Right renal pelvis (tissue), 4 donors: Measurements from ENCODE around the gene MANBA. TPM values are rescaled to one million over a fixed set of nuclear protein-coding genes. Genes with fewer than 3 reads are reported as not detected.
"Not testable (repeated sequence)": the region's sequence is repeated elsewhere in the genome, so short reads cannot be mapped to it uniquely, and the experiment has no call there.

ENCODE experiments used
- DNase-seq, 4 donors: peaks; one replicate each; pipeline ENCODE4 v3.0.0-alpha.2; 2013; ENCODE audit warnings: low read depth in 4 of 4, low spot score in 3 of 4, missing footprints in 1 of 4
- polyA plus RNA-seq, 4 donors: library from polyadenylated mRNA; unstranded; fragments of 120-200 nt; gene quantifications; one replicate each; pipeline ENCODE4 v1.2.1, GENCODE V29; 2013; ENCODE audit not compliant: insufficient read length in 4 of 4

Gene MANBA
- polyA plus RNA-seq, 4 donors: 20.0 to 22.4 (median 21.7) TPM

GRCh38 chr4:102764901-102765300, 4.1 kb upstream of the MANBA start:
- DNase-seq: no peak

DNA sequence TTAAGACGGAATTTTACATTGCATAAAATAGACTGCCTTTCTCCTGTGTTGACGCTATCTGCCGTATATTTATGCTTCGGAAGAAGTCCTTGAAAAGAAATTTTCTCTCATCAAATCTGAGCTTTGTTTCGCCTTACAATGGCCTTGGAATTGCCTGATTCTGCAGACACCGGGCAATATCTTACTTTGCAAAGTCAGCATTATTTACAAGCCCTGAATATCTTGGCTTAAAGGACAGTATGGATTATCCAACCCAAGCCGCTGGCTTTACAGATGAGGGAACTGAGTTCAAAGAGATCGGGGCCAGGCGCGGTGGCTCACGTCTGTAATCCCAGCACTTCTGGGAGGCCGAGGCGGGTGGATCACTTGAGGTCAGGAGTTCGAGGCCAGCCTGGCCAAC, 1.1 kb upstream of the MANBA start:
- no peak for DNase-seq

GRCh38 chr4:102761296-102761701, 531 bp upstream of the MANBA start:
- DNase-seq: peak in 2 of 4 donors; percentile 12 to 28

- DNase-seq: peak; percentile 12 to 43 (median 31)
These were observed 730 bp downstream of the MANBA start for GRCh38 chr4:102759831-102760644.

DNA sequence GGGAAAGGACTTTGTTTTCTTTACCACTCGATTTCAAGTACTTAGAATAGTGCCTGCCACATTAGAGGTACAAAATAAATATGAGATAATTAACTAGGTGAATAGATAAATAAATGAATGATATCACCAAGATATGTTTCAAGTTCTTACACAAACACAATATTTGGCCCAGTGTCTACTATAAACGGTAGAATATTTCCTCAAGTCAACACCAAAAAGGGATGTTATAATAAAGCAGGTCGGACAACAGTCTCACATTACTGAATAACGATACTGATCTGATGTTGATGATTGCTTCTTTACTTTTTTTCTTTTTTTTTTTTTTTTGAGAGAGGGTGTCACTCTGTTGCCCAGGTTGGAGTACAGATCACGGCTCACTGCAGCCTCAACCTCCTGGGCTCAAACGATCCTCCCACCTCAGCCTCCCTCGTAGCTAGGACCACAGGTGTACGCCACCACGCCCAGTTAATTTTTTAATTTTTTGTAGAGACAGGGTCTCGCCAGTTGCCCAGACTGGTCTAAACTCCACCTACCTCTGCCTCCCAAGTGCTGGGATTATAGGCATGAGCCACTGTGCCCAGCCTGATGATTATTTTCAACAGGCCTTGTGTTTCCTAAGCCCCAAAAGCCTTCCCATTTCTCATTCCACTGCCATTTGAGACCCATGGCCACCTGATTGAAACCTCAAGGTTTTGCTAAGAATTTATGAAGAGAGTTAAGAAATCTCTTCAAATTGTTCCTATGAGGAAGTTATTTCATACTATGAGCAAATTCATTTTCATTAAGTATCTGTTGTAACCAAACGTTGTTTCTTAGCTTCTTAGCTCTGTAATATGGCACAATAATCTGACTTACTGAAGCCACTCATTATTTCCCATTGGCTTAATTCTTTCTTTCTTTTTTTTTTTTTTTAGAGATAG, 2.3 kb downstream of the MANBA start:
- no peak for DNase-seq

- no peak for DNase-seq
These were observed 3.1 kb downstream of the MANBA start for GRCh38 chr4:102757681-102758080.

- no peak for DNase-seq
These were observed 6.7 kb downstream of the MANBA start for GRCh38 chr4:102754044-102754443.

GRCh38 chr4:102751941-102752340, 8.8 kb downstream of the MANBA start:
- no peak for DNase-seq

GRCh38 chr4:102743352-102743751, 17.4 kb downstream of the MANBA start:
- not testable (repeated sequence) for DNase-seq

GRCh38 chr4:102738802-102739201, 22.0 kb downstream of the MANBA start:
- not testable (repeated sequence) for DNase-seq

DNA sequence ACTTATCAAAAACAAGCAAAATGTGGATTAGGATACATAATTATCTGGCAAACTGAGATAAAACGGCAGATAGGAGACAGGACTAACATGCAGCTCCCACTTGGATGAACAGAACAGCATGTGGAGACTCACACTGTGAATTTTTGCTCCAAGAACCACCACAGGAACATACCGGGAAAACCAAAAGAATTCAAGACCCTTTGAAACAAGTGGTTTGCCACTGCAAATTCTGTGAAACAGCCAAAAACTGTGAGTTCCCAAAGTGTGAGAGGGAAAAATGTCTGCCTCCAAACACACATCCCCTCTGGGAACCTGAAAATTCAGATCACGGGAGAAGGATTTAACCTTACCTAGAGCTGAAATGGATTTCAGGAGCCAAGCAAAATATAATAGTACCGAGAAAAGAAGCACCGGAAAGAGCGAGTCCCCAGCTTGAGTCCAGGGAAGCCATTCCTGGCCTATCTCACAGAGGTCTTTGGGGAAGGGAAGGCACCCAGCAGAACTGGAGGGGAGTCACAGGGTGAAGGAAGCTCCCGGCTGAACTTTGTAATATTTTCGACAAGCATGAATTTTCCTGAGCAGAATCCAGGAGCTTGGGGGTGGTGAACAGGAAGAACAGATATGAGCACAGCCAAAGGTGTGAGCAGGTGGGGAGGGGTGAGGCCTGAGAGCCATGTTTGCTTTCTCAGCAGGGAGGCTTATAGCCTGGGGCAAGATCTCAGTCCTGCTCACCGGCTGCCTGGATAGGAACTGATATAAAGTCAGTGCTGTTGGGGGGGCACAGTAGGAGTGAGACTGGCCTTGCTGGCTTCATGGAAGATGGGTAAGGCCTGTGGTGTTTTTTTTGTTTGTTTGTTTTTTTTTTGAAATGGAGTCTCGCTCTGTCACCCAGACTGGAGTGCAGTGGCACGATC, 23.9 kb downstream of the MANBA start:
- no peak for DNase-seq

GRCh38 chr4:102735582-102735981, 25.2 kb downstream of the MANBA start:
- no peak for DNase-seq

- DNase-seq: no peak
These were observed 26.0 kb downstream of the MANBA start for GRCh38 chr4:102734591-102735385.

GRCh38 chr4:102734116-102734515, 26.7 kb downstream of the MANBA start:
- no peak for DNase-seq

- DNase-seq: no peak
These were observed 27.7 kb downstream of the MANBA start for GRCh38 chr4:102733084-102733483.

- no peak for DNase-seq
These were observed 28.1 kb downstream of the MANBA start for GRCh38 chr4:102732678-102733077.

DNA sequence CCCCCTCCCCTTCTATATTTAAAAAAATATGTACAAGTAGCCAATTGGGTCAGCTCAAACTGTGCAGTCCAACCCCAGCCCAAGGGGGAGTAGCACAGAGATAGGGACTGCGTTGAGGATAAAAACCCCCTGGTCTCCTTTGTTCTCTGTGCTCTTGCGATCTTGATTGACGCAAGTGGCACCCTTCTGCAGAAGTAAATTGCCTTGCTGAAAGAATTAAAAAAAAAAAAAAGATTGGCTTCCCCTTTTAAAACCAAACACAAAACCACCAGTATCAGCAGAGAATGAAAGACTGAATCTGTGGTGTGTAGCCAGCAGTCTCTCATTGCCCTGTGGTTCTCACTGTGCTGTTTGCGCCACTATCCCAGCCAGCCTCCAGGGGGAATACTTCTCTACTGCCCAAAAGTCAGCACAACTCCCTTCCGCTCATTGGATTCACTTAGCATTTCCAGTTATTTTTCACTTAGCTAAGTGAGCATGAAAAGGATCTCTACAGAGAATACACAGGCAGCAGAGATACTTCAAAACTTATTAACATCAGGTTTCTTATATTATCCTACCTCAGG, 29.7 kb downstream of the MANBA start:
- no peak for DNase-seq

DNA sequence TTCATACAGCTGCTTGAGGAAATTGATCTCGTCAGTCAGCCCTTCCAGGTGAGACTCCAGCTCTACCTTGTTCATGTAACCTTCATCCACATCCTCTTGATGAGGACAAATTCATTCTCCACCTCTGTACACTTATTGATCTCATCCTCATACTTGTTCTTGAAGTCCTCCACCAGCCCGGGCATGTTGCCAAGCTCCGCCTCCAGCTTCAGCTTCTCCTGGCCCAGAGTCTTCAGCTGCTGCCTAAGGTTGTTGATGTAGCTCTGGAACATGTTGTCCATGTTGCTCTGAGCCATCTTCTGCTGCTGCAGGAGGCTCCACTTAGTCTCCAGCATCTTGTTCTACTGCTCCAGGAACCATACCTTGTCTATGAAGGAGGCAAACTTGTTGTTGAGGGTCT, 31.3 kb downstream of the MANBA start:
- DNase-seq: not testable (repeated sequence)

DNA sequence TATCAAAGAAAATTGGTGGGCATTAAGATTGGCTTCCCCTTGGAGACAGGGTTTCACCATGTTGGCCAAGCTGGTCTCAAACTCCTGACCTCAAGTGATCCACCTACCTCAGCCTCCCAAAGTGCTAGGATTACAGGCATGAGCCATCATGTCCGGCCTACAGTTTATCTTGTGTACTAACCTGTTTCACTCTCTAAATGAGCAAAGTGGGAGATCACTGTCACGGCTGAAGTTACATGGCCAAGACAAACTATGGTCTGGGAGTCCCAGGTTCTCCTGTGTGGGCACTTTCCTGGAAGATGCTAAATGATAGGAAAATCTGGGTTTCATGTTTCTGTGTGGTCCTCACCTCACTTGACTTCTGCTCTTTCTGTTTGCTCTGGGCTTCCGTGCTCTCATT, 33.8 kb downstream of the MANBA start:
- not testable (repeated sequence) for DNase-seq
